H1 (cell line): ENCODE results near the gene SMYD3. TPM values are rescaled to one million over a fixed set of nuclear protein-coding genes. Genes with fewer than 3 reads are reported as not detected.

Experiments
- CTCF ChIA-PET: fragments of 300-600 bp; sonication (Branson Sonifier 250); formaldehyde crosslinking; loops from one replicate; lab custom pipeline; 2021; ENCODE audit not compliant: partially characterized antibody; lab: Charles Lee
- POLR2A ChIA-PET: fragments of 300-600 bp; sonication (Branson Sonifier 250); formaldehyde crosslinking; loops from one replicate; lab custom pipeline; 2021; ENCODE audit warnings: inconsistent platforms; ENCODE audit not compliant: partially characterized antibody; lab: Charles Lee
- DNase-seq, 2 experiments: peaks; one replicate each; pipeline versions ENCODE4 v3.0.0 to v3.0.0-alpha.2; 2010 to 2022; ENCODE audit warnings: low spot score in 2 of 2, low read depth in 1 of 2, mixed read lengths in 1 of 2
- FAIRE-seq: peaks from 2 replicates; lab custom pipeline; 2011; peaks lifted over from hg19 to GRCh38; lab: Jason Lieb, UNC
- H2AFZ ChIP-seq: 2 replicates; pipeline ENCODE4 v1.8.1; 2012; ENCODE audit warnings: low read length, inconsistent platforms
- H2AK5ac ChIP-seq: 2 replicates; pipeline ENCODE4 v1.6.1; 2013; ENCODE audit warnings: low read depth, low read length
- H2BK120ac ChIP-seq: replicated peaks from 2 replicates; pipeline ENCODE3; 2013; ENCODE audit warnings: low read depth, low read length, inconsistent platforms
- H2BK12ac ChIP-seq: 2 replicates; pipeline ENCODE4 v1.6.1; 2013; ENCODE audit warnings: low read depth, low read length
- H2BK15ac ChIP-seq: 2 replicates; pipeline ENCODE4 v1.6.1; 2013; ENCODE audit warnings: low read length
- H2BK20ac ChIP-seq: 2 replicates; pipeline ENCODE4 v1.6.1; 2013; ENCODE audit warnings: low read length
- H2BK5ac ChIP-seq: 2 replicates; pipeline ENCODE4 v1.6.1; 2013; ENCODE audit warnings: low read depth, low read length
- H3K14ac ChIP-seq: 2 replicates; pipeline ENCODE4 v1.6.1; 2013; ENCODE audit warnings: inconsistent platforms; ENCODE audit not compliant: insufficient read length
- H3K18ac ChIP-seq: 2 replicates; pipeline ENCODE4 v1.6.1; 2013; ENCODE audit warnings: low read length; ENCODE audit errors: extremely low read depth
- H3K23ac ChIP-seq: 2 replicates; pipeline ENCODE4 v1.6.1; 2013; ENCODE audit warnings: inconsistent platforms; ENCODE audit not compliant: insufficient read length
- H3K23me2 ChIP-seq: 2 replicates; pipeline ENCODE4 v1.6.1; 2013; ENCODE audit warnings: low read depth, low read length
- H3K27ac ChIP-seq: 2 replicates; pipeline ENCODE4 v1.6.1; 2011; ENCODE audit warnings: low read depth, low read length, inconsistent platforms
- H3K27me3 ChIP-seq, 4 experiments: replicated peaks in 1 of 4; 1 replicate in 1 of 4; 2 replicates in 3 of 4; pipeline versions ENCODE4 v1.6.1 to v1.8.1; 2011 to 2013; ENCODE audit warnings: low read length in 3 of 4, mild to moderate bottlenecking in 3 of 4, inconsistent platforms in 2 of 4, mixed read lengths in 2 of 4, moderate library complexity in 1 of 4; ENCODE audit not compliant: control insufficient read depth in 3 of 4, insufficient read depth in 3 of 4; ENCODE audit errors: extremely low read depth in 1 of 4
- H3K36me3 ChIP-seq, 4 experiments: 2 replicates each; pipeline versions ENCODE4 v1.6.1 to v1.8.1; 2011 to 2013; ENCODE audit warnings: mild to moderate bottlenecking in 4 of 4, low read length in 3 of 4, moderate library complexity in 2 of 4, control low read depth in 1 of 4, inconsistent platforms in 1 of 4; ENCODE audit not compliant: insufficient read depth in 4 of 4, control insufficient read depth in 2 of 4
- H3K4ac ChIP-seq: replicated peaks from 2 replicates; pipeline ENCODE3; 2013; ENCODE audit warnings: low read length, low read depth, mixed read lengths, inconsistent platforms; ENCODE audit not compliant: insufficient read length
- H3K4me1 ChIP-seq, 4 experiments: replicated peaks in 1 of 4; 1 replicate in 1 of 4; 2 replicates in 3 of 4; pipeline versions ENCODE4 v1.6.1 to v1.8.1; 2011 to 2013; ENCODE audit warnings: low read length in 3 of 4, inconsistent platforms in 2 of 4, mixed read lengths in 1 of 4; ENCODE audit not compliant: insufficient read depth in 4 of 4, control insufficient read depth in 3 of 4
- H3K4me2 ChIP-seq, 2 experiments: 2 replicates each; pipeline versions ENCODE4 v1.6.1 to v1.8.1; 2011 to 2013; ENCODE audit warnings: low read depth in 2 of 2, low read length in 2 of 2, control low read depth in 1 of 2, inconsistent platforms in 1 of 2, mild to moderate bottlenecking in 1 of 2; ENCODE audit not compliant: insufficient read depth in 1 of 2
- H3K4me3 ChIP-seq, 4 experiments: fragments of 200-600, 300-600 bp in 1 of 4; sonication (generic), shearing (Covaris generic), sonication (Bioruptor Twin) in 1 of 4; 2 replicates each; pipeline versions ENCODE4 v1.5.1 to v1.8.1; 2011 to 2016; ENCODE audit warnings: low read length in 4 of 4, low read depth in 3 of 4, control low read depth in 2 of 4, inconsistent platforms in 2 of 4, mild to moderate bottlenecking in 2 of 4, mixed read lengths in 1 of 4, moderate library complexity in 1 of 4; ENCODE audit not compliant: insufficient read depth in 2 of 4; ENCODE audit errors: extremely low read depth in 1 of 4
- H3K56ac ChIP-seq: replicated peaks from 2 replicates; pipeline ENCODE3; 2013; ENCODE audit warnings: low read depth, mild to moderate bottlenecking, mixed read lengths, low read length, inconsistent platforms; ENCODE audit not compliant: insufficient read length
- H3K79me1 ChIP-seq: 2 replicates; pipeline ENCODE4 v1.6.1; 2013; ENCODE audit warnings: low read depth, low read length, control low read depth
- H3K79me2 ChIP-seq, 2 experiments: 2 replicates each; pipeline versions ENCODE4 v1.6.1 to v1.8.1; 2012 to 2013; ENCODE audit warnings: low read length in 2 of 2, mild to moderate bottlenecking in 2 of 2, inconsistent platforms in 1 of 2; ENCODE audit not compliant: insufficient read depth in 2 of 2, control insufficient read depth in 1 of 2
- H3K9ac ChIP-seq, 4 experiments: replicated peaks in 1 of 4; 1 replicate in 1 of 4; 2 replicates in 3 of 4; pipeline versions ENCODE4 v1.6.1 to v1.8.1; 2011 to 2013; ENCODE audit warnings: low read depth in 3 of 4, low read length in 3 of 4, control low read depth in 2 of 4, mild to moderate bottlenecking in 2 of 4, moderate library complexity in 2 of 4, inconsistent platforms in 1 of 4; ENCODE audit errors: extremely low read depth in 1 of 4
- H3K9me3 ChIP-seq, 2 experiments: 2 replicates each; pipeline versions ENCODE4 v1.6.1 to v1.8.1; 2012 to 2013; ENCODE audit warnings: mild to moderate bottlenecking in 2 of 2, moderate library complexity in 2 of 2, control low read depth in 1 of 2, inconsistent platforms in 1 of 2, low read depth in 1 of 2, low read length in 1 of 2, mixed read lengths in 1 of 2; ENCODE audit not compliant: insufficient read depth in 2 of 2
- H4K20me1 ChIP-seq, 2 experiments: replicated peaks in 1 of 2; 2 replicates each; pipeline versions ENCODE3 to v1.8.1; 2011 to 2013; ENCODE audit warnings: inconsistent platforms in 2 of 2, low read length in 2 of 2, mild to moderate bottlenecking in 1 of 2; ENCODE audit not compliant: insufficient read depth in 2 of 2, control insufficient read depth in 1 of 2
- H4K5ac ChIP-seq: 2 replicates; pipeline ENCODE4 v1.6.1; 2013; ENCODE audit warnings: low read length, low read depth, mixed read lengths, inconsistent platforms; ENCODE audit not compliant: insufficient read length
- H4K8ac ChIP-seq: 2 replicates; pipeline ENCODE4 v1.8.0; 2013; ENCODE audit warnings: mild to moderate bottlenecking, moderate library complexity, low read length, inconsistent platforms; ENCODE audit not compliant: insufficient read depth; ENCODE audit errors: extremely low read depth
- H4K91ac ChIP-seq: replicated peaks from 2 replicates; pipeline ENCODE3; 2013; ENCODE audit warnings: low read length, mixed read lengths, inconsistent platforms; ENCODE audit not compliant: insufficient read length
- BRCA1 ChIP-seq: IDR thresholded peaks from 2 replicates; pipeline ENCODE4 v1.6.1; 2012; ENCODE audit warnings: low read depth, low read length, improper control_type of control experiment
- CBX8 ChIP-seq: fragments of 300-800, 300-1000 bp; sonication (generic); IDR thresholded peaks from 2 replicates; pipeline ENCODE4 v1.7.1; 2016; ENCODE audit warnings: low read depth, low read length, borderline replicate concordance
- EP300 ChIP-seq, 2 experiments: IDR thresholded peaks; 1 replicate in 1 of 2; 2 replicates in 1 of 2; pipeline ENCODE4 v1.6.1; 2011 to 2012; ENCODE audit warnings: low read depth in 2 of 2, low read length in 2 of 2, mild to moderate bottlenecking in 2 of 2, borderline replicate concordance in 1 of 2, inconsistent platforms in 1 of 2, moderate library complexity in 1 of 2
- HDAC2 ChIP-seq, 2 experiments: fragments of 300-600 bp in 1 of 2; sonication (generic) in 1 of 2; IDR thresholded peaks; 2 replicates each; pipeline ENCODE4 v1.6.1; 2011 to 2012; ENCODE audit warnings: low read depth in 2 of 2, low read length in 2 of 2, mild to moderate bottlenecking in 2 of 2, moderate library complexity in 2 of 2, borderline replicate concordance in 1 of 2, inconsistent platforms in 1 of 2
- JUN ChIP-seq: IDR thresholded peaks from 2 replicates; pipeline ENCODE4 v1.6.1; 2011; ENCODE audit warnings: low read depth, mild to moderate bottlenecking, improper control_type of control experiment, low read length
- SP4 ChIP-seq: IDR thresholded peaks from 2 replicates; pipeline ENCODE4 v1.6.1; 2012; ENCODE audit warnings: low read length, inconsistent platforms
- WGBS, 2 experiments: shearing (Covaris generic) in 1 of 2; methylation state at CpG; one replicate each; pipeline versions ENCODE4 v1.1.6 to v1.1.7; 2013 to 2015; ENCODE audit warnings: low lambda C conversion rate in 2 of 2, mixed read lengths in 2 of 2, inconsistent platforms in 1 of 2, low coverage in 1 of 2, missing lambda C conversion rate in 1 of 2; ENCODE audit not compliant: insufficient replicate concordance in 2 of 2, insufficient coverage in 1 of 2, insufficient read length in 1 of 2; ENCODE audit errors: extremely low coverage in 1 of 2, missing lambda C conversion rate in 1 of 2; 5-methylcytosine and 5-hydroxymethylcytosine counted together
- polyA plus RNA-seq, 7 experiments: library from polyadenylated mRNA; depleted of rRNA in 3 of 7; stranded (reverse) in 5 of 7; unstranded in 2 of 7; fragments of >200 nt in 5 of 7; fragments of 200-250 nt in 2 of 7; gene quantifications; 1 replicate in 5 of 7; 2 replicates in 1 of 7; 4 replicates in 1 of 7; pipeline versions ENCODE4 v1.2.1 to v1.2.3, GENCODE V29; 2011 to 2013; ENCODE audit warnings: missing spikeins in 2 of 7, mixed read lengths in 2 of 7
- total RNA-seq: library from RNA; stranded (reverse); fragmentation: NEBNext Ultra II Directional; extraction: Animal tissue kit (Norgen Biotek cat#: 25700); gene quantifications from 2 replicates; pipeline ENCODE4 v1.2.1, GENCODE V29; 2021
- TF ChIP-seq, protein P1 (sequence below): IDR thresholded peaks from 2 replicates; pipeline ENCODE4 v1.6.1; 2011; ENCODE audit warnings: low read depth, mild to moderate bottlenecking, low read length; ENCODE audit not compliant: insufficient read depth

SMYD3 gene
- total and polyA plus RNA-seq, 2 of the 8 experiments (the other 6 are each of a cell fraction or from before 2014, with no cell fraction given), result 17.3 to 25.4 TPM

DNA sequence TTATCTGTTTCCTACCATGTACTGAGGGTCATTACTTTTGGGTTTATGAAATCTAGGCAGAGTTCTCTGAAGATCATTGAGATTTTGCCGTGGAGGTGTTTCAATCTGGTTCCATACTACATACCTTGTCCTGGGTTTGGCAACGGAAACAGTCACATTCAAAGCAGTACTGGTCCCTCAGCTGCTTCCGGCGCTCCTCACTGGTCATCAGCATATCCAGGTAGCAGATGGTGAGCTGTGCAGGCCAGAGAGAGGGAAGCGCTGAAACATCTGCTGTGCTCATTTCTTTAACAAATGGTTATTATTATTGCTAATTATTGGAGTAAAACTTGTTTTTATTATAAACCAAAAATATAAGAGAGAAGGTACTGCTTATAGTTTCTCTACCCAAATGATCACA, 591.7 kb downstream of the SMYD3 start:
- H3K79me1 ChIP-seq, result no peaks in the 10 kb centered on the region
- H4K8ac ChIP-seq, result no peak overlapping the region
- H3K4me3 ChIP-seq, result no peak overlapping the region
- no peak overlapping the region for H3K4ac ChIP-seq
- no peaks in the 10 kb centered on the region for H3K4me1 ChIP-seq
- no peak overlapping the region for H4K5ac ChIP-seq
- no peak overlapping the region for H2BK15ac ChIP-seq
- POLR2A ChIA-PET, result no interaction called here
- no peak overlapping the region for H3K14ac ChIP-seq
- H3K79me2 ChIP-seq, result no peaks in the 10 kb centered on the region
- no peak overlapping the region for H3K23ac ChIP-seq
- TF ChIP-seq JUN (no peak), CBX8 (no peak), BRCA1 (no peak), HDAC2 (IDR thresholded peaks at IDR 0.05; ENCODE audit: borderline replicate concordance in 1 of 2, low read depth in 2 of 2, low read length in 2 of 2) (no peak), EP300 (IDR thresholded peaks at IDR 0.05; ENCODE audit: borderline replicate concordance in 1 of 2, low read depth in 2 of 2, low read length in 2 of 2) (no peak), SP4 (no peak)
- TF ChIP-seq, protein P1, sequence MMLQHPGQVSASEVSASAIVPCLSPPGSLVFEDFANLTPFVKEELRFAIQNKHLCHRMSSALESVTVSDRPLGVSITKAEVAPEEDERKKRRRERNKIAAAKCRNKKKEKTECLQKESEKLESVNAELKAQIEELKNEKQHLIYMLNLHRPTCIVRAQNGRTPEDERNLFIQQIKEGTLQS, result no peak
- DNase-seq, result no peak
- H4K20me1 ChIP-seq, result no peaks in the 10 kb centered on the region
- H2BK12ac ChIP-seq, result no peak overlapping the region
- no peak overlapping the region for H3K27ac ChIP-seq
- no peak overlapping the region for H2AFZ ChIP-seq
- no peak overlapping the region for H3K56ac ChIP-seq
- no peak overlapping the region for H2BK20ac ChIP-seq
- H3K9me3 ChIP-seq, result no peaks in the 10 kb centered on the region
- H2AK5ac ChIP-seq, result no peak overlapping the region
- no peak overlapping the region for H2BK120ac ChIP-seq
- FAIRE-seq, result no peak
- H3K4me2 ChIP-seq, result no peak overlapping the region
- H3K9ac ChIP-seq, result no peak overlapping the region
- CTCF ChIA-PET, result interaction anchor here (1.1 kb wide), 1 partner anchor 27 kb away, joined by 3 read pairs; no protein-coding TSS in a partner anchor
- no peaks in the 10 kb centered on the region for H3K27me3 ChIP-seq
- no peaks in the 10 kb centered on the region for H3K23me2 ChIP-seq
- no peak overlapping the region for H3K18ac ChIP-seq
- H4K91ac ChIP-seq, result no peak overlapping the region
- no peaks in the 10 kb centered on the region for H3K36me3 ChIP-seq
- WGBS, 2 experiments, result 89% methylated on average over 5 of the region's 5 CpGs; no CpG with 5 or more reads in 1 of the 2 experiments
- no peak overlapping the region for H2BK5ac ChIP-seq
